Gastroesophageal sphincter (tissue), 4 donors: ENCODE data around the gene RNF19B. TPM values are rescaled to one million over a fixed set of nuclear protein-coding genes. Genes with fewer than 3 reads are reported as not detected.

Experiments used
- ATAC-seq: fragments of 150-250 bp; one replicate; pipeline ENCODE4 v1.9.1; 2016; ENCODE audit warnings: mild to moderate bottlenecking, moderate library complexity
- H3K27ac ChIP-seq, 4 donors: fragments of 200-600 bp; sonication (generic) in 3 of 4; 1 replicate in 3 of 4; 2 replicates in 1 of 4; pipeline ENCODE4 v1.5.1; 2016 to 2019
- H3K27me3 ChIP-seq: fragments of 200-600 bp; sonication (generic); one replicate; pipeline ENCODE4 v1.5.1; 2019
- H3K36me3 ChIP-seq, 2 donors: fragments of 200-600 bp; sonication (generic); one replicate each; pipeline ENCODE4 v1.5.1; 2019; ENCODE audit warnings: control low read depth in 1 of 2
- H3K4me1 ChIP-seq, 3 donors: fragments of 200-600 bp; sonication (generic); 1 replicate in 2 of 3; 2 replicates in 1 of 3; pipeline ENCODE4 v1.5.1; 2016 to 2019; ENCODE audit warnings: control low read depth in 2 of 3
- H3K4me3 ChIP-seq, 2 donors: fragments of 200-600 bp; sonication (generic); one replicate each; pipeline ENCODE4 v1.5.1; 2019; ENCODE audit warnings: mild to moderate bottlenecking in 1 of 2, moderate library complexity in 1 of 2
- H3K9me3 ChIP-seq, 3 donors: fragments of 200-600 bp; sonication (generic); one replicate each; pipeline ENCODE4 v1.5.1; 2017 to 2019; ENCODE audit warnings: control low read depth in 2 of 3
- CTCF ChIP-seq, 4 experiments: fragments of 200-600 bp in 2 of 4; fragments of 450-650 bp in 2 of 4; sonication (generic) in 1 of 4; IDR thresholded peaks; one replicate each; pipeline ENCODE4 v1.5.1; 2017 to 2019; ENCODE audit warnings: antibody characterized with exemption in 4 of 4, mild to moderate bottlenecking in 2 of 4, moderate library complexity in 2 of 4
- EP300 ChIP-seq: sonication (generic); formaldehyde crosslinking; IDR thresholded peaks from one replicate; pipeline ENCODE4 v1.6.1; 2017; ENCODE audit warnings: antibody characterized with exemption, mild to moderate bottlenecking
- POLR2A ChIP-seq, 2 donors: fragments of 450-650 bp; IDR thresholded peaks; one replicate each; pipeline ENCODE4 v1.6.1; 2017; ENCODE audit warnings: antibody characterized with exemption in 2 of 2, mild to moderate bottlenecking in 2 of 2, moderate library complexity in 1 of 2
- POLR2AphosphoS5 ChIP-seq: sonication (generic); formaldehyde crosslinking; IDR thresholded peaks from one replicate; pipeline ENCODE4 v1.6.1; 2017; ENCODE audit warnings: antibody characterized with exemption
- whole genome bisulfite sequencing, 2 donors: methylation state at CpG; one replicate each; pipeline ENCODE4 v1.1.5; 2018; ENCODE audit warnings: low coverage in 1 of 2; 5-methylcytosine and 5-hydroxymethylcytosine counted together
- total RNA-seq, 4 donors: library from RNA; depleted of rRNA; stranded (reverse); fragments of >200 nt; gene quantifications; one replicate each; pipeline ENCODE4 v1.1.0, GENCODE V29; 2016

Gene RNF19B
- total RNA-seq, 4 donors from 2014 or later: 19.5 to 25.2 (median 21.8) TPM

GRCh38 chr1:32925403-32926162, 39.0 kb downstream of the RNF19B start:
- peak; percentile 60 for ATAC-seq
- peak overlapping the region in 1 of 2 donors; percentile 15 for H3K4me3 ChIP-seq
- no peaks in the 10 kb centered on the region for H3K9me3 ChIP-seq
- WGBS, 2 donors: 9 to 22% methylated on average over 6 to 12 of the region's 24 CpGs
- no peak overlapping the region for H3K27ac ChIP-seq
- H3K27me3 ChIP-seq: peaks cover 37% of the 10 kb centered on the region
- H3K36me3 ChIP-seq: no peaks in the 10 kb centered on the region
- no peak for TF ChIP-seq POLR2A (IDR thresholded peaks at IDR 0.05)
- TF ChIP-seq POLR2AphosphoS5: no peak
- no peak for TF ChIP-seq EP300
- TF ChIP-seq CTCF (IDR thresholded peaks at IDR 0.05): no peak
- peaks cover 0 to 17% (median 8%) of the 10 kb centered on the region in 3 donors for H3K4me1 ChIP-seq

GRCh38 chr1:32924881-32925344, 39.7 kb downstream of the RNF19B start:
- Histone ChIP-seq H3K4me1 (peaks cover 0 to 17% (median 8%) of the 10 kb centered on the region in 3 donors), H3K36me3 (no peaks in the 10 kb centered on the region), H3K27ac (no peak overlapping the region), H3K4me3 (peak overlapping the region in 1 of 2 donors; percentile 16), H3K9me3 (no peaks in the 10 kb centered on the region), H3K27me3 (peaks cover 38% of the 10 kb centered on the region)
- WGBS, 2 donors: 31% methylated on average over 3 of the region's 31 CpGs; no CpG with 5 or more reads in 1 of the 2 donors
- TF ChIP-seq POLR2AphosphoS5 (no peak), POLR2A (IDR thresholded peaks at IDR 0.05) (no peak), EP300 (no peak), CTCF (IDR thresholded peaks at IDR 0.05) (peak in 1 of 4 experiments; percentile 8)
- ATAC-seq: peak; percentile 39

GRCh38 chr1:32920833-32921232, 43.8 kb downstream of the RNF19B start:
- Histone ChIP-seq H3K27me3 (peaks cover 59% of the 10 kb centered on the region), H3K4me3 (no peak overlapping the region), H3K9me3 (no peaks in the 10 kb centered on the region), H3K36me3 (no peaks in the 10 kb centered on the region), H3K27ac (no peak overlapping the region), H3K4me1 (peaks cover 0 to 14% (median 8%) of the 10 kb centered on the region in 3 donors)
- no peak for ATAC-seq
- TF ChIP-seq CTCF (IDR thresholded peaks at IDR 0.05) (no peak), EP300 (no peak), POLR2AphosphoS5 (no peak)
- 71% methylated on average over 4 of the region's 7 CpGs; no CpG with 5 or more reads in 1 of the 2 donors for WGBS, 2 donors

GRCh38 chr1:32919811-32920733, 44.5 kb downstream of the RNF19B start:
- H3K27me3 ChIP-seq: peaks cover 58% of the 10 kb centered on the region
- no peak overlapping the region for H3K4me3 ChIP-seq
- WGBS, 2 donors: 70 to 80% methylated on average over 4 to 8 of the region's 11 CpGs
- H3K27ac ChIP-seq: no peak overlapping the region
- no peak for TF ChIP-seq EP300
- no peak for TF ChIP-seq POLR2AphosphoS5
- no peak for TF ChIP-seq POLR2A (IDR thresholded peaks at IDR 0.05)
- no peak for TF ChIP-seq CTCF (IDR thresholded peaks at IDR 0.05)
- no peaks in the 10 kb centered on the region for H3K36me3 ChIP-seq
- H3K9me3 ChIP-seq: no peaks in the 10 kb centered on the region
- peaks cover 0 to 6% (median 4%) of the 10 kb centered on the region in 3 donors for H3K4me1 ChIP-seq
- ATAC-seq: peak; percentile 55
